IMR-90 (cell line): ENCODE results near the gene WWP2. TPM values are rescaled to one million over a fixed set of nuclear protein-coding genes. Genes with fewer than 3 reads are reported as not detected.
"Not testable (repeated sequence)": the region's sequence is repeated elsewhere in the genome, so short reads cannot be mapped to it uniquely, and the experiment has no call there.

Experiments
- ATAC-seq: fragments of 200-7000 bp; cut with Tn5 transposase; 2 replicates; pipeline ENCODE4 v1.9.1; 2020; ENCODE audit warnings: low read depth, mild to moderate bottlenecking, moderate library complexity
- BruUV-seq: library from RNA; stranded (reverse); fragments of 400-500 nt; replicated peaks from 2 replicates; lab custom pipeline; 2021; lab: Mats Ljungman, UMichigan
- CTCF ChIA-PET: fragments of 300-600 bp; formaldehyde crosslinking; extraction: SDS; loops from one replicate; lab custom pipeline; 2021; ENCODE audit warnings: antibody characterized with exemption; lab: Yijun Ruan, JAX
- POLR2A ChIA-PET: fragments of 300-600 bp; sonication (Branson Sonifier 250); formaldehyde crosslinking; loops from one replicate; lab custom pipeline; 2022; ENCODE audit warnings: antibody characterized with exemption; ENCODE audit not compliant: unreplicated experiment; lab: Charles Lee
- DNase-seq: peaks from one replicate; pipeline ENCODE4 v3.0.0; 2013
- H2AFZ ChIP-seq: replicated peaks from 2 replicates; pipeline ENCODE3; 2013; ENCODE audit warnings: low read length, mild to moderate bottlenecking; ENCODE audit not compliant: poor library complexity
- H2AK5ac ChIP-seq: 2 replicates; pipeline ENCODE4 v1.6.1; 2013; ENCODE audit warnings: low read depth, low read length, inconsistent platforms
- H2AK9ac ChIP-seq: replicated peaks from 2 replicates; pipeline ENCODE3; 2013; ENCODE audit warnings: mild to moderate bottlenecking, low read depth, low read length, moderate library complexity; ENCODE audit not compliant: poor library complexity
- H2BK120ac ChIP-seq: 2 replicates; pipeline ENCODE4 v1.6.1; 2013; ENCODE audit warnings: low read depth, low read length, inconsistent platforms
- H2BK15ac ChIP-seq: 3 replicates; pipeline ENCODE4 v1.6.1; 2013; ENCODE audit warnings: low read depth, low read length, inconsistent platforms
- H2BK20ac ChIP-seq: 2 replicates; pipeline ENCODE4 v1.6.1; 2013; ENCODE audit warnings: low read depth, mild to moderate bottlenecking, inconsistent platforms, low read length, moderate library complexity
- H2BK5ac ChIP-seq: 2 replicates; pipeline ENCODE4 v1.6.1; 2013; ENCODE audit warnings: mild to moderate bottlenecking, low read depth, low read length, inconsistent platforms; ENCODE audit not compliant: poor library complexity, severe bottlenecking
- H3K14ac ChIP-seq: replicated peaks from 2 replicates; pipeline ENCODE4 v1.6.1; 2013; ENCODE audit warnings: low read depth, low read length, inconsistent platforms
- H3K18ac ChIP-seq: 2 replicates; pipeline ENCODE4 v1.6.1; 2013; ENCODE audit warnings: low read depth, low read length, control low read depth
- H3K23ac ChIP-seq: 2 replicates; pipeline ENCODE4 v1.6.1; 2013; ENCODE audit warnings: low read depth, low read length, inconsistent platforms
- H3K27ac ChIP-seq: 2 replicates; pipeline ENCODE4 v1.5.1; 2013; ENCODE audit warnings: mild to moderate bottlenecking, control low read depth, low read length; ENCODE audit not compliant: insufficient read depth
- H3K27me3 ChIP-seq: 2 replicates; pipeline ENCODE4 v1.6.1; 2013; ENCODE audit warnings: low read length; ENCODE audit not compliant: control insufficient read depth, insufficient read depth
- H3K36me3 ChIP-seq: 2 replicates; pipeline ENCODE4 v1.6.1; 2013; ENCODE audit warnings: low read length, mixed read lengths; ENCODE audit not compliant: control insufficient read depth, insufficient read depth
- H3K4ac ChIP-seq: 2 replicates; pipeline ENCODE4 v1.6.1; 2013; ENCODE audit warnings: low read depth, low read length, inconsistent platforms
- H3K4me1 ChIP-seq: 2 replicates; pipeline ENCODE4 v1.6.1; 2013; ENCODE audit warnings: low read length, mixed read lengths; ENCODE audit not compliant: control insufficient read depth, insufficient read depth
- H3K4me2 ChIP-seq: 2 replicates; pipeline ENCODE4 v1.6.1; 2013; ENCODE audit warnings: low read depth, mild to moderate bottlenecking, control low read depth, low read length, moderate library complexity
- H3K4me3 ChIP-seq: 2 replicates; pipeline ENCODE4 v1.5.1; 2013; ENCODE audit warnings: low read depth, mild to moderate bottlenecking, control low read depth, low read length, moderate library complexity; ENCODE audit not compliant: insufficient read depth
- H3K56ac ChIP-seq: 2 replicates; pipeline ENCODE4 v1.6.1; 2013; ENCODE audit warnings: low read length, inconsistent platforms; ENCODE audit not compliant: insufficient read depth; ENCODE audit errors: extremely low read depth
- H3K79me1 ChIP-seq, 2 experiments: 2 replicates each; pipeline ENCODE4 v1.6.1; 2013; ENCODE audit warnings: low read length in 2 of 2, inconsistent platforms in 1 of 2, low read depth in 1 of 2
- H3K9ac ChIP-seq: 2 replicates; pipeline ENCODE4 v1.6.1; 2013; ENCODE audit warnings: low read depth, low read length, control low read depth
- H3K9me1 ChIP-seq: 2 replicates; pipeline ENCODE4 v1.6.1; 2013; ENCODE audit warnings: low read length, inconsistent platforms; ENCODE audit not compliant: insufficient read depth
- H3K9me3 ChIP-seq: 2 replicates; pipeline ENCODE4 v1.6.1; 2013; ENCODE audit warnings: low read length; ENCODE audit not compliant: control insufficient read depth, insufficient read depth
- H4K20me1 ChIP-seq: 2 replicates; pipeline ENCODE4 v1.6.1; 2013; ENCODE audit warnings: low read length, inconsistent platforms; ENCODE audit not compliant: insufficient read depth
- H4K5ac ChIP-seq: 2 replicates; pipeline ENCODE4 v1.6.1; 2013; ENCODE audit warnings: mild to moderate bottlenecking, low read depth, low read length, control low read depth
- H4K8ac ChIP-seq, 2 experiments: 2 replicates each; pipeline ENCODE4 v1.6.1; 2013; ENCODE audit warnings: low read depth in 2 of 2, low read length in 2 of 2, control low read depth in 1 of 2, inconsistent platforms in 1 of 2
- H4K91ac ChIP-seq: 2 replicates; pipeline ENCODE4 v1.6.1; 2013; ENCODE audit warnings: low read depth, low read length, inconsistent platforms; ENCODE audit not compliant: insufficient read depth
- WGBS, 2 experiments: methylation state at CpG; one replicate each; pipeline versions ENCODE4 v1.1.5 to v1.1.7; 2013; ENCODE audit warnings: missing lambda C conversion rate in 2 of 2; ENCODE audit not compliant: insufficient read length in 1 of 2; ENCODE audit errors: extremely low coverage in 2 of 2; 5-methylcytosine and 5-hydroxymethylcytosine counted together
- dilution Hi-C: fragments of 300-500 bp; cut with HindIII; formaldehyde crosslinking; loops from one replicate; pipeline ENCODE4 v1.14.3; 2018; ENCODE audit warnings: low sequenced_read_pairs; ENCODE audit not compliant: unreplicated experiment
- in situ Hi-C: fragments of 300-500 bp; cut with MboI; formaldehyde crosslinking; loops from 3 replicates; pipeline ENCODE4 v1.14.3; 2019; ENCODE audit warnings: low sequenced_read_pairs, inconsistent platforms, mixed read lengths
- intact Hi-C: fragments of 100-400 bp; cut with micrococcal nuclease; formaldehyde crosslinking; loops from 2 replicates; pipeline ENCODE4 v1.10.0; 2022
- polyA plus RNA-seq, 3 experiments: library from polyadenylated mRNA; depleted of rRNA; stranded (reverse); fragments of >200 nt; gene quantifications; 2 replicates each; pipeline ENCODE4 v1.2.3, GENCODE V29; 2012; ENCODE audit warnings: low replicate concordance in 1 of 3
- total RNA-seq: library from RNA; depleted of rRNA; stranded (reverse); fragments of >200 nt; gene quantifications from 2 replicates; pipeline ENCODE4 v1.2.3, GENCODE V29; 2012

WWP2 gene
- total and polyA plus RNA-seq, 2 of the 4 experiments (the other 2 are of a cell fraction), result 12.7 to 13.7 TPM

- dilution Hi-C loops, H3K18ac ChIP-seq, H3K9me3 ChIP-seq, H3K27ac ChIP-seq, H2AK5ac ChIP-seq, POLR2A ChIA-PET, H2AFZ ChIP-seq, H3K4me2 ChIP-seq, H4K20me1 ChIP-seq, CTCF ChIA-PET, H2BK120ac ChIP-seq, H2BK20ac ChIP-seq, intact Hi-C loops, H4K8ac ChIP-seq, H3K27me3 ChIP-seq, H3K9ac ChIP-seq, H3K23ac ChIP-seq, H3K4me3 ChIP-seq, H3K4ac ChIP-seq, H4K5ac ChIP-seq, H3K56ac ChIP-seq, DNase-seq, ATAC-seq, H3K14ac ChIP-seq, in situ Hi-C loops, H3K4me1 ChIP-seq, H2AK9ac ChIP-seq, H3K36me3 ChIP-seq, BruUV-seq, H2BK5ac ChIP-seq, H4K91ac ChIP-seq, H2BK15ac ChIP-seq: not testable (repeated sequence)
- Histone ChIP-seq H3K79me1 (peaks cover 3 to 25% of the 10 kb centered on the region in 2 experiments; a peak in 2 of 4 replicates), H3K9me1 (peaks cover 12% of the 10 kb centered on the region)
- WGBS, 2 experiments, result no CpG with 5 or more reads among the region's 5 CpGs
Observed at GRCh38 chr16:69854776-69855175, 92.6 kb downstream of the WWP2 start.
